ENCODE data around the gene CYB5R3. TPM values are rescaled to one million over a fixed set of nuclear protein-coding genes. Genes with fewer than 3 reads are reported as not detected.

Gene CYB5R3
- total and polyA plus RNA-seq, 4 donors = 90.2 to 265 (median 156) TPM

- H3K27ac ChIP-seq (ENCODE audit: low read depth in 1 of 2, low read length in 1 of 2) = peak overlapping the region; percentile 85 to 98
- 0% methylated on average over 35 of the region's 35 CpGs for WGBS, 2 donors
- H3K4me1 ChIP-seq (ENCODE audit: control insufficient read depth in 5 of 5, insufficient read depth in 5 of 5, low read length in 5 of 5) = peaks cover 12 to 51% (median 32%) of the 10 kb centered on the region in 5 donors
- H3K9ac ChIP-seq (ENCODE audit: insufficient read depth in 1 of 2, low read length in 2 of 2) = peak overlapping the region; percentile 86 to 91
- TF ChIP-seq CTCF (IDR thresholded peaks at IDR 0.05; ENCODE audit: control extremely low read depth, extremely low read depth) = no peak
- ATAC-seq (ENCODE audit: insufficient read depth, low FRiP score) = peak; percentile 75
- H3K36me3 ChIP-seq (ENCODE audit: control insufficient read depth in 4 of 4, insufficient read depth in 4 of 4, low read length in 4 of 4) = peaks cover 5 to 14% (median 10%) of the 10 kb centered on the region in 4 donors
- H3K27me3 ChIP-seq (ENCODE audit: control insufficient read depth in 3 of 3, insufficient read depth in 3 of 3, low read length in 2 of 3) = no peaks in the 10 kb centered on the region
- H3K9me3 ChIP-seq (ENCODE audit: control insufficient read depth in 4 of 4, insufficient read depth in 3 of 4, low read length in 3 of 4) = no peaks in the 10 kb centered on the region
- DNase-seq = peak; percentile 96 to 99 (median 98)
- H3K4me3 ChIP-seq = peak overlapping the region; percentile 47
Observed at GRCh38 chr22:42615092-42615859, 33.9 kb downstream of the CYB5R3 start.

GRCh38 chr22:42614312-42615091, 34.7 kb downstream of the CYB5R3 start, which contains the start of gene POLDIP3:
Gene POLDIP3 (minus strand): TSS chr22:42614883. CDS start chr22:42614857, 26 bp downstream.
- peak within 1 kb of the TSS; percentile 85 to 99 for H3K27ac ChIP-seq (ENCODE audit: low read depth in 1 of 2, low read length in 1 of 2)
- peak; percentile 93 for ATAC-seq (ENCODE audit: insufficient read depth, low FRiP score)
- peak within 1 kb of the TSS; percentile 83 for H3K4me3 ChIP-seq
- peaks cover 12 to 57% (median 36%) of the 10 kb centered on the region in 5 donors for H3K4me1 ChIP-seq (ENCODE audit: control insufficient read depth in 5 of 5, insufficient read depth in 5 of 5, low read length in 5 of 5)
- peak; percentile 99 to 100 (median 99) for DNase-seq
- H3K27me3 ChIP-seq (ENCODE audit: control insufficient read depth in 3 of 3, insufficient read depth in 3 of 3, low read length in 2 of 3) = no peaks in the 10 kb centered on the region
- peak; percentile 35 for TF ChIP-seq CTCF (IDR thresholded peaks at IDR 0.05; ENCODE audit: control extremely low read depth, extremely low read depth)
- peaks cover 0 to 12% (median 6%) of the 10 kb centered on the region in 4 donors for H3K36me3 ChIP-seq (ENCODE audit: control insufficient read depth in 4 of 4, insufficient read depth in 4 of 4, low read length in 4 of 4)
- peak within 1 kb of the TSS; percentile 86 to 91 for H3K9ac ChIP-seq (ENCODE audit: insufficient read depth in 1 of 2, low read length in 2 of 2)
- WGBS, 2 donors = 0 to 1% methylated on average over 61 to 85 of the region's 85 CpGs
- no peaks in the 10 kb centered on the region for H3K9me3 ChIP-seq (ENCODE audit: control insufficient read depth in 4 of 4, insufficient read depth in 3 of 4, low read length in 3 of 4)

- no peak for ATAC-seq (ENCODE audit: insufficient read depth, low FRiP score)
- peak overlapping the region; percentile 53 to 72 for H3K9ac ChIP-seq (ENCODE audit: insufficient read depth in 1 of 2, low read length in 2 of 2)
- DNase-seq = no peak
- no peaks in the 10 kb centered on the region for H3K27me3 ChIP-seq (ENCODE audit: control insufficient read depth in 3 of 3, insufficient read depth in 3 of 3, low read length in 2 of 3)
- peak overlapping the region; percentile 83 for H3K4me3 ChIP-seq
- WGBS, 2 donors = 0% methylated on average over 10 of the region's 10 CpGs
- peaks cover 0 to 12% (median under 1%) of the 10 kb centered on the region in 4 donors for H3K36me3 ChIP-seq (ENCODE audit: control insufficient read depth in 4 of 4, insufficient read depth in 4 of 4, low read length in 4 of 4)
- H3K27ac ChIP-seq (ENCODE audit: low read depth in 1 of 2, low read length in 1 of 2) = peak overlapping the region; percentile 85 to 99
- no peaks in the 10 kb centered on the region for H3K9me3 ChIP-seq (ENCODE audit: control insufficient read depth in 4 of 4, insufficient read depth in 3 of 4, low read length in 3 of 4)
- H3K4me1 ChIP-seq (ENCODE audit: control insufficient read depth in 5 of 5, insufficient read depth in 5 of 5, low read length in 5 of 5) = peaks cover 12 to 63% (median 42%) of the 10 kb centered on the region in 5 donors
- TF ChIP-seq CTCF (IDR thresholded peaks at IDR 0.05; ENCODE audit: control extremely low read depth, extremely low read depth) = no peak
Observed at GRCh38 chr22:42613872-42614301, 35.3 kb downstream of the CYB5R3 start.
